Neural cell (in vitro differentiated cells): ENCODE data around the gene WDR26. TPM values are rescaled to one million over a fixed set of nuclear protein-coding genes. Genes with fewer than 3 reads are reported as not detected.

Source experiments
- H2AFZ ChIP-seq: fragments of 200-600, 300-800 bp; sonication (generic), shearing (Covaris generic); 2 replicates; pipeline ENCODE4 v1.6.0; 2014; ENCODE audit warnings: low read depth, mild to moderate bottlenecking, antibody characterized with exemption, low read length, moderate library complexity
- H3F3A ChIP-seq: fragments of 200-600 bp; shearing (Covaris generic); 2 replicates; pipeline ENCODE4 v1.6.1; 2016; ENCODE audit warnings: mild to moderate bottlenecking, moderate library complexity, mixed read lengths, antibody characterized with exemption, low read length; ENCODE audit not compliant: insufficient read depth, poor library complexity, severe bottlenecking
- H3K27ac ChIP-seq: fragments of 200-600, 300-800 bp; sonication (generic), shearing (Covaris generic); 2 replicates; pipeline ENCODE4 v1.5.1; 2014; ENCODE audit warnings: mild to moderate bottlenecking, low read length, moderate library complexity
- H3K27me3 ChIP-seq: fragments of 300-800, 200-600 bp; sonication (generic), shearing (Covaris generic); 2 replicates; pipeline ENCODE4 v1.6.0; 2014; ENCODE audit warnings: mild to moderate bottlenecking, low read depth, low read length, moderate library complexity; ENCODE audit not compliant: insufficient read depth
- H3K36me3 ChIP-seq: fragments of 300-800, 200-600 bp; sonication (generic), shearing (Covaris generic); 2 replicates; pipeline ENCODE4 v1.5.1; 2014; ENCODE audit warnings: mild to moderate bottlenecking, antibody characterized with exemption, low read length, moderate library complexity; ENCODE audit not compliant: insufficient read depth
- H3K4me2 ChIP-seq: fragments of 300-800, 200-600 bp; sonication (generic), shearing (Covaris generic); 2 replicates; pipeline ENCODE4 v1.6.0; 2014; ENCODE audit warnings: mild to moderate bottlenecking, low read length
- H3K4me3 ChIP-seq: fragments of 300-800, 200-600 bp; sonication (generic), shearing (Covaris generic); 2 replicates; pipeline ENCODE4 v1.5.1; 2014; ENCODE audit warnings: mild to moderate bottlenecking, low read length, moderate library complexity
- H3K79me2 ChIP-seq: fragments of 200-600 bp; shearing (Covaris generic); replicated peaks from 2 replicates; pipeline ENCODE4 v1.6.0; 2014; ENCODE audit warnings: mild to moderate bottlenecking, low read length, moderate library complexity; ENCODE audit not compliant: insufficient read depth
- H3K9ac ChIP-seq: fragments of 300-800, 200-600 bp; sonication (generic), shearing (Covaris generic); 2 replicates; pipeline ENCODE4 v1.6.1; 2016; ENCODE audit warnings: mild to moderate bottlenecking, low read length, mixed read lengths
- H3K9me2 ChIP-seq: fragments of 200-600 bp; shearing (Covaris generic); 2 replicates; pipeline ENCODE4 v1.6.1; 2016; ENCODE audit warnings: mild to moderate bottlenecking, low read length, mixed read lengths; ENCODE audit not compliant: insufficient read depth
- H3K9me3 ChIP-seq: fragments of 200-600, 300-800 bp; sonication (generic), shearing (Covaris generic); 2 replicates; pipeline ENCODE4 v1.6.1; 2016; ENCODE audit warnings: mild to moderate bottlenecking, mixed run types, low read length, moderate library complexity, mixed read lengths
- H4K20me1 ChIP-seq: fragments of 200-600 bp; shearing (Covaris generic); 2 replicates; pipeline ENCODE4 v1.6.1; 2016; ENCODE audit warnings: mild to moderate bottlenecking, mixed run types; ENCODE audit not compliant: insufficient read depth
- EP300 ChIP-seq: fragments of 450-650 bp; conservative IDR thresholded peaks from 2 replicates; pipeline ENCODE4 v1.6.1; 2014; ENCODE audit warnings: antibody characterized with exemption, mild to moderate bottlenecking, moderate library complexity; ENCODE audit not compliant: poor library complexity, severe bottlenecking
- EZH2 ChIP-seq: fragments of 200-600, 300-800 bp; shearing (Covaris generic), sonication (generic); IDR thresholded peaks from 2 replicates; pipeline ENCODE4 v1.6.1; 2014; ENCODE audit warnings: antibody characterized with exemption, low read length, borderline replicate concordance, mild to moderate bottlenecking; ENCODE audit not compliant: insufficient read depth, poor library complexity, severe bottlenecking
- MXI1 ChIP-seq: fragments of 450-650 bp; conservative IDR thresholded peaks from 2 replicates; pipeline ENCODE4 v1.6.1; 2014; ENCODE audit warnings: antibody characterized with exemption, mild to moderate bottlenecking; ENCODE audit not compliant: poor library complexity, severe bottlenecking
- POLR2AphosphoS5 ChIP-seq: IDR thresholded peaks from 2 replicates; pipeline ENCODE4 v1.6.1; 2012
- TAF1 ChIP-seq: IDR thresholded peaks from 2 replicates; pipeline ENCODE4 v1.6.1; 2012; ENCODE audit warnings: low read depth
- polyA plus RNA-seq: library from polyadenylated mRNA; depleted of rRNA; stranded (reverse); fragments of >200 nt; gene quantifications from 2 replicates; pipeline ENCODE4 v1.2.3, GENCODE V29; 2014
- TF ChIP-seq, protein P1 (sequence below): fragments of 450-650 bp; IDR thresholded peaks from 2 replicates; pipeline ENCODE4 v1.5.1; 2014; ENCODE audit warnings: antibody characterized with exemption, mild to moderate bottlenecking, moderate library complexity; ENCODE audit not compliant: poor library complexity, severe bottlenecking
- TF ChIP-seq, protein P2 (sequence below): IDR thresholded peaks from 2 replicates; pipeline ENCODE4 v1.6.1; 2012; ENCODE audit warnings: borderline replicate concordance

Gene WDR26
- polyA plus RNA-seq, 1 donor from 2014 or later = 89.6 TPM

DNA sequence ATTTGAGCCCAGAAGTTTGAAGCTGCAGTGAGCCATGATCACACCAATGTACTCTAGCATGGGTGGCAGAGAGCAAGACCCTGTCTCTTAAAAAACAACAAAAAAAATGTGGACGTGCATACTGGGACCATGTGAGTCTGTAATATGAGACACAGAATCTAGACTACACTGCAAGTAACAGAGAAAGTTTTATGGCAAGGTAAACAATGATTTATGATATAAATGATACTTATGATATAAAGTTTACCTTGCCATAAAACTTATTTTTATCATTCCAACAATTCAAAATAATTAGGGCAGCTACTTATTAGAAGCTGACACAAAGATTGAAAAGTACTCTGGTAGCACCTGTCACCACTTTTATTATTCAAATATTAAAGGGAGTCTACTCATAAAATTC is 34.7 kb downstream of the WDR26 start:
- Histone ChIP-seq H3K9me3 (no peaks in the 10 kb centered on the region), H3K9me2 (no peaks in the 10 kb centered on the region), H4K20me1 (no peaks in the 10 kb centered on the region), H2AFZ (no peak overlapping the region), H3K4me3 (no peak overlapping the region), H3F3A (no peaks in the 10 kb centered on the region), H3K27me3 (no peaks in the 10 kb centered on the region), H3K79me2 (peaks cover 6% of the 10 kb centered on the region), H3K27ac (no peak overlapping the region), H3K36me3 (peaks cover 24% of the 10 kb centered on the region), H3K9ac (no peak overlapping the region), H3K4me2 (no peak overlapping the region)
- TF ChIP-seq, protein P1, sequence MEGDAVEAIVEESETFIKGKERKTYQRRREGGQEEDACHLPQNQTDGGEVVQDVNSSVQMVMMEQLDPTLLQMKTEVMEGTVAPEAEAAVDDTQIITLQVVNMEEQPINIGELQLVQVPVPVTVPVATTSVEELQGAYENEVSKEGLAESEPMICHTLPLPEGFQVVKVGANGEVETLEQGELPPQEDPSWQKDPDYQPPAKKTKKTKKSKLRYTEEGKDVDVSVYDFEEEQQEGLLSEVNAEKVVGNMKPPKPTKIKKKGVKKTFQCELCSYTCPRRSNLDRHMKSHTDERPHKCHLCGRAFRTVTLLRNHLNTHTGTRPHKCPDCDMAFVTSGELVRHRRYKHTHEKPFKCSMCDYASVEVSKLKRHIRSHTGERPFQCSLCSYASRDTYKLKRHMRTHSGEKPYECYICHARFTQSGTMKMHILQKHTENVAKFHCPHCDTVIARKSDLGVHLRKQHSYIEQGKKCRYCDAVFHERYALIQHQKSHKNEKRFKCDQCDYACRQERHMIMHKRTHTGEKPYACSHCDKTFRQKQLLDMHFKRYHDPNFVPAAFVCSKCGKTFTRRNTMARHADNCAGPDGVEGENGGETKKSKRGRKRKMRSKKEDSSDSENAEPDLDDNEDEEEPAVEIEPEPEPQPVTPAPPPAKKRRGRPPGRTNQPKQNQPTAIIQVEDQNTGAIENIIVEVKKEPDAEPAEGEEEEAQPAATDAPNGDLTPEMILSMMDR = no peak

DNA sequence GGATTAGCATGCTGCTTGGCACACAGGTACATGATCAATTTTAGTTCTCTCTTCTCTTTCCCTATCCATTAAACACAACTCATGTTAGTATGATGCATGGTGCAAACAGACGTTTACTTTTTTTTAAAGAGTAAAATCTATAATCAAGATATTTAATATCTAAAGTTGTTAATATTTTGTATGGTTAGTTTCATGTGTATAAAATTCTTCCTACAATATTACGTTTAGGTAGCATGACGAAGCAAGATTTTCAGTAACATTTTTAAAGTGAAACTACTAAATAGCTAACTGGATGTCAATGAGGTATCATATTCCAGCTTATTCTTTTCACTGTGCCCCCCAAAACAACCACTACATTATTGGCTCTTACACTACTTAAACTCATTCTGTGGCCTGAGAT is 41.3 kb downstream of the WDR26 start:
- peaks cover 5% of the 10 kb centered on the region for H3K79me2 ChIP-seq
- TF ChIP-seq TAF1 (no peak), POLR2AphosphoS5 (no peak), MXI1 (no peak)
- no peaks in the 10 kb centered on the region for H3K27me3 ChIP-seq
- peaks cover 29% of the 10 kb centered on the region for H3K36me3 ChIP-seq
- H3K27ac ChIP-seq = no peak overlapping the region
- H3F3A ChIP-seq = no peaks in the 10 kb centered on the region
- H2AFZ ChIP-seq = no peak overlapping the region
- no peak overlapping the region for H3K4me2 ChIP-seq
- no peak overlapping the region for H3K9ac ChIP-seq
- H4K20me1 ChIP-seq = no peaks in the 10 kb centered on the region
- H3K9me3 ChIP-seq = no peaks in the 10 kb centered on the region
- H3K9me2 ChIP-seq = no peaks in the 10 kb centered on the region
- H3K4me3 ChIP-seq = no peak overlapping the region

DNA sequence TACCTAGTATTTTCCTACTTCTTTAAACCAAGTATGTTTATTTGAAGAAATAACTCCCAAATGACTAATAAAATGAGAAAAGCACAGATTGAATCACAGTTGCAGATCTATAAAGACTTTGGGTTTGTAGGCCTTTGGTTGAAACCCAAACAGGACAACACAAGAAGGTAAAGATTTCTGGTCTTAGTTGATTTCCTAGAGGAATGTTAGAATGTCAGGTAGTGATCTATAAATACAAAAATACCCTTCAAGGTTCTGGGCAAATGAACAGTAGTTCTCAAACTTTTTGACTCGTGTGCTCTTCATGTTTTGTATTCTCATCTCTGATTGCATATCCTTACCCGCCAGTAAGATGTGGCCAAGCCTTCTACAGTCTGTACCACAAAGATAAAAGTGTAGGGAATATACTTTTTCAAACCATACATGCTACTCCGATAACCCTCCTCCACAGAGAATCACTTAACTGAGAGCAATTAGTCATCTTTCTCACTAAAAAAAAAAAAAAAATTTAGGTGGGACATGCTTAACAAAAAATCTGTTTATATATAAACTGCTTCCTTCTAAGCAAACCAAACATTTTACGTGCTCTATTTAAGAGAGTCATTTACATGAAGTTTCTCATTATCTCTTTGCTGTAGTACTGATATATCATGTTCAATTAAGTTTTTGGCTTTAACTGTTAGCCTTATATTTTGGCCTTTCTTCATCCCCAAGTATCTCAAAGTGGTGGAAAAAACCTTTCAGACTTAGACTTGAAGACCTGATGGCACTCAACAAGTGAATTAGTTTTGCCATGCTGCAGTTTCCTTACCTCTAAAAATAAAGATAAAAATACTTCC is 42.0 kb downstream of the WDR26 start:
- Histone ChIP-seq H3K4me3 (no peak overlapping the region), H3K79me2 (no peaks in the 10 kb centered on the region), H3K27ac (no peak overlapping the region), H3K36me3 (peaks cover 29% of the 10 kb centered on the region), H3F3A (no peaks in the 10 kb centered on the region), H3K4me2 (no peak overlapping the region), H3K9me2 (no peaks in the 10 kb centered on the region), H3K9me3 (no peaks in the 10 kb centered on the region), H3K27me3 (no peaks in the 10 kb centered on the region), H2AFZ (no peak overlapping the region), H4K20me1 (no peaks in the 10 kb centered on the region), H3K9ac (no peak overlapping the region)
- TF ChIP-seq, protein P2, sequence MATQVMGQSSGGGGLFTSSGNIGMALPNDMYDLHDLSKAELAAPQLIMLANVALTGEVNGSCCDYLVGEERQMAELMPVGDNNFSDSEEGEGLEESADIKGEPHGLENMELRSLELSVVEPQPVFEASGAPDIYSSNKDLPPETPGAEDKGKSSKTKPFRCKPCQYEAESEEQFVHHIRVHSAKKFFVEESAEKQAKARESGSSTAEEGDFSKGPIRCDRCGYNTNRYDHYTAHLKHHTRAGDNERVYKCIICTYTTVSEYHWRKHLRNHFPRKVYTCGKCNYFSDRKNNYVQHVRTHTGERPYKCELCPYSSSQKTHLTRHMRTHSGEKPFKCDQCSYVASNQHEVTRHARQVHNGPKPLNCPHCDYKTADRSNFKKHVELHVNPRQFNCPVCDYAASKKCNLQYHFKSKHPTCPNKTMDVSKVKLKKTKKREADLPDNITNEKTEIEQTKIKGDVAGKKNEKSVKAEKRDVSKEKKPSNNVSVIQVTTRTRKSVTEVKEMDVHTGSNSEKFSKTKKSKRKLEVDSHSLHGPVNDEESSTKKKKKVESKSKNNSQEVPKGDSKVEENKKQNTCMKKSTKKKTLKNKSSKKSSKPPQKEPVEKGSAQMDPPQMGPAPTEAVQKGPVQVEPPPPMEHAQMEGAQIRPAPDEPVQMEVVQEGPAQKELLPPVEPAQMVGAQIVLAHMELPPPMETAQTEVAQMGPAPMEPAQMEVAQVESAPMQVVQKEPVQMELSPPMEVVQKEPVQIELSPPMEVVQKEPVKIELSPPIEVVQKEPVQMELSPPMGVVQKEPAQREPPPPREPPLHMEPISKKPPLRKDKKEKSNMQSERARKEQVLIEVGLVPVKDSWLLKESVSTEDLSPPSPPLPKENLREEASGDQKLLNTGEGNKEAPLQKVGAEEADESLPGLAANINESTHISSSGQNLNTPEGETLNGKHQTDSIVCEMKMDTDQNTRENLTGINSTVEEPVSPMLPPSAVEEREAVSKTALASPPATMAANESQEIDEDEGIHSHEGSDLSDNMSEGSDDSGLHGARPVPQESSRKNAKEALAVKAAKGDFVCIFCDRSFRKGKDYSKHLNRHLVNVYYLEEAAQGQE = no peak
- TF ChIP-seq EZH2 (no peak), EP300 (no peak)
